Stomach (tissue), 9 donors: ENCODE results near the gene PIP5K1B. TPM values are rescaled to one million over a fixed set of nuclear protein-coding genes. Genes with fewer than 3 reads are reported as not detected.

Experiments
- DNase-seq, 2 donors: peaks; one replicate each; pipeline versions ENCODE4 v3.0.0 to v3.0.0-alpha.2; 2013 to 2019
- H3K27ac ChIP-seq, 5 donors: fragments of 200-600 bp in 4 of 5; sonication (generic) in 4 of 5; one replicate each; pipeline ENCODE4 v1.5.1; 2013 to 2019; ENCODE audit warnings: mild to moderate bottlenecking in 1 of 5, moderate library complexity in 1 of 5
- H3K27me3 ChIP-seq, 3 donors: fragments of 200-600 bp; sonication (generic); one replicate each; pipeline ENCODE4 v1.5.1; 2017 to 2019; ENCODE audit warnings: mixed run types in 1 of 3
- H3K36me3 ChIP-seq, 4 donors: fragments of 200-600 bp; sonication (generic); 1 replicate in 3 of 4; 2 replicates in 1 of 4; pipeline ENCODE4 v1.5.1; 2016 to 2019
- H3K4me1 ChIP-seq, 4 donors: fragments of 200-600 bp; sonication (generic); one replicate each; pipeline ENCODE4 v1.5.1; 2016 to 2019
- H3K4me3 ChIP-seq, 4 donors: fragments of 200-600 bp; sonication (generic) in 3 of 4; one replicate each; pipeline ENCODE4 v1.5.1; 2016 to 2019; ENCODE audit warnings: mild to moderate bottlenecking in 1 of 4
- H3K9me3 ChIP-seq, 4 donors: fragments of 200-600 bp; sonication (generic); one replicate each; pipeline ENCODE4 v1.5.1; 2016 to 2019
- EP300 ChIP-seq: sonication (generic); formaldehyde crosslinking; IDR thresholded peaks from one replicate; pipeline ENCODE4 v1.6.1; 2017; ENCODE audit warnings: antibody characterized with exemption
- POLR2A ChIP-seq, 4 donors: fragments of 450-650 bp; IDR thresholded peaks; one replicate each; pipeline ENCODE4 v1.6.1; 2016; ENCODE audit warnings: antibody characterized with exemption in 4 of 4, control low read depth in 2 of 4, mild to moderate bottlenecking in 1 of 4, moderate library complexity in 1 of 4
- POLR2AphosphoS5 ChIP-seq, 3 donors: sonication (generic); formaldehyde crosslinking; IDR thresholded peaks; one replicate each; pipeline ENCODE4 v1.6.1; 2016; ENCODE audit warnings: antibody characterized with exemption in 3 of 3
- WGBS, 5 donors: extraction: QIAGEN DNeasy Blood & Tissue Kit in 3 of 5; methylation state at CpG; one replicate each; pipeline versions ENCODE4 v1.1.5 to v1.1.7; 2013 to 2018; 5-methylcytosine and 5-hydroxymethylcytosine counted together
- intact Hi-C: fragments of 100-400 bp; cut with DNase I; formaldehyde crosslinking; loops from one replicate; pipeline ENCODE4 v1.15.1; 2023; ENCODE audit warnings: low total_unique reads
- polyA plus RNA-seq, 3 donors: library from polyadenylated mRNA; stranded (reverse); fragments of 200-250 nt; gene quantifications; one replicate each; pipeline ENCODE4 v1.2.3, GENCODE V29; 2013
- total RNA-seq, 5 donors: library from RNA; depleted of rRNA; stranded (reverse); fragments of >200 nt; gene quantifications; one replicate each; pipeline versions ENCODE4 v1.1.0 to v1.2.3, GENCODE V29; 2014 to 2016
- TF ChIP-seq, protein P1 (sequence below), 7 experiments: fragments of 450-650 bp in 4 of 7; fragments of 200-600 bp in 3 of 7; sonication (generic) in 3 of 7; IDR thresholded peaks; one replicate each; pipeline ENCODE4 v1.5.1; 2016 to 2019; ENCODE audit warnings: antibody characterized with exemption in 7 of 7, control low read depth in 2 of 7, mild to moderate bottlenecking in 1 of 7
- donor health status: healthy with polysubstance abuse.
- donor health status: Bipolar disorder and iron deficiency.
- donor health status: healthy.

PIP5K1B gene
- total and polyA plus RNA-seq, 8 donors = 2.3 to 33.8 (median 16.6) TPM

DNA sequence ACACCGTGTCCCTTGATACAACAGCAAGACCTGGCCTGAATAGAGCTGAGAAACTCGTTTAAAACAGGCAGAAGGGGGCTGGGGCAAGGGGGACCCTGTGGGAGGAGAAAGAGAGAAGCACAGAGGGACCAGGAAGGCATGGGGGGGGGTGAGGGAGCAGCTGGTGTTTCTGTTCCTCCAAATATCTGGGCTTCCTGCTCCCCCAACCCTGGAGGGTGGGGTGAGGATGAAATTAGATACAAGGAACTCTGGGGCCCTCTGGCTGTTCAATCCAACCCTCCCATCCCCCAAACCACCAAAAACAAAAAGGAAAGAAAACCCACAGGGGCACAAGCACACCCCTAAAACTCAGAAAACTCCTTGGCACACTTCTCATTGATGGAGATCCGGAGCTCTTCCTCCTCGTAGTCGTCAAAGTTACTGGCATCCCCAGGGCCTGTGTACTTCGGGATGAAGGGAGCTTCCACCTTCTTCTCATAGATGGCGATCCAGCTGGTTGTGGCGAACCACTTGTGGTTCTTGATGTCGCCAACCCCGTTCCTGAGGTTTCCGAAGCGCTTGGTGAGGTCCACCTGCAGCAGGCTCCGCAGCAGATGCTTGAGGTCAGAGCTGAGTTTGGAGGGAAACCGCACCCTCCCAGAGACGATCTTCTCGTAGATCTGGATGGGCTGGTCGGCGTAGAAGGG, 307.8 kb downstream of the PIP5K1B start:
- TF ChIP-seq POLR2AphosphoS5 (IDR thresholded peaks at IDR 0.05) = no peak
- TF ChIP-seq, protein P1, sequence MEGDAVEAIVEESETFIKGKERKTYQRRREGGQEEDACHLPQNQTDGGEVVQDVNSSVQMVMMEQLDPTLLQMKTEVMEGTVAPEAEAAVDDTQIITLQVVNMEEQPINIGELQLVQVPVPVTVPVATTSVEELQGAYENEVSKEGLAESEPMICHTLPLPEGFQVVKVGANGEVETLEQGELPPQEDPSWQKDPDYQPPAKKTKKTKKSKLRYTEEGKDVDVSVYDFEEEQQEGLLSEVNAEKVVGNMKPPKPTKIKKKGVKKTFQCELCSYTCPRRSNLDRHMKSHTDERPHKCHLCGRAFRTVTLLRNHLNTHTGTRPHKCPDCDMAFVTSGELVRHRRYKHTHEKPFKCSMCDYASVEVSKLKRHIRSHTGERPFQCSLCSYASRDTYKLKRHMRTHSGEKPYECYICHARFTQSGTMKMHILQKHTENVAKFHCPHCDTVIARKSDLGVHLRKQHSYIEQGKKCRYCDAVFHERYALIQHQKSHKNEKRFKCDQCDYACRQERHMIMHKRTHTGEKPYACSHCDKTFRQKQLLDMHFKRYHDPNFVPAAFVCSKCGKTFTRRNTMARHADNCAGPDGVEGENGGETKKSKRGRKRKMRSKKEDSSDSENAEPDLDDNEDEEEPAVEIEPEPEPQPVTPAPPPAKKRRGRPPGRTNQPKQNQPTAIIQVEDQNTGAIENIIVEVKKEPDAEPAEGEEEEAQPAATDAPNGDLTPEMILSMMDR (IDR thresholded peaks at IDR 0.05) = no peak
- no peak for TF ChIP-seq EP300
- TF ChIP-seq POLR2A (IDR thresholded peaks at IDR 0.05) = no peak
- DNase-seq = no peak
- Histone ChIP-seq H3K4me1 (peaks cover 0 to 7% (median 0%) of the 10 kb centered on the region in 4 donors), H3K4me3 (no peak overlapping the region), H3K36me3 (peaks cover 0 to 5% (median 0%) of the 10 kb centered on the region in 4 donors), H3K9me3 (no peaks in the 10 kb centered on the region), H3K27me3 (no peaks in the 10 kb centered on the region), H3K27ac (no peak overlapping the region)
- WGBS, 5 donors = 74 to 83% (median 82%) methylated on average over 18 of the region's 18 CpGs
- intact Hi-C loops = no loop called here

DNA sequence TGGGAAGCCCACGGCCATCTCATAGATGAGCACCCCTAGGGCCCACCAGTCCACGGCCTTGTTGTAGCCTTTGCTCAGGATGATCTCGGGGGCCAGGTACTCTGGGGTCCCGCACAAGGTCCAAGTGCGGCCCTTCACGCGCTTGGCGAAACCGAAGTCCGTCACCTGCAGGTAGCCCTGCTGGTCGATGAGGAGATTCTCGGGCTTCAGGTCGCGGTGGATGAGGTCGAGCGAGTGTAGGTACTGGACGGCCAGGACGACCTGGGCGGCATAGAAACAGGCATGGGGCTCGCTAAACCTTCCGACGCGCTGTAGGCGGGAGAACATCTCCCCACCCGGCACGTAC, 308.3 kb downstream of the PIP5K1B start:
- H3K4me1 ChIP-seq = peaks cover 0 to 7% (median 0%) of the 10 kb centered on the region in 4 donors
- H3K4me3 ChIP-seq = no peak overlapping the region
- H3K36me3 ChIP-seq = peaks cover 0 to 3% (median 0%) of the 10 kb centered on the region in 4 donors
- H3K27ac ChIP-seq = no peak overlapping the region
- intact Hi-C loops = no loop called here
- 93 to 98% (median 97%) methylated on average over 26 of the region's 26 CpGs for WGBS, 5 donors
- TF ChIP-seq POLR2A (IDR thresholded peaks at IDR 0.05) = no peak
- TF ChIP-seq, protein P1 (IDR thresholded peaks at IDR 0.05) = no peak
- TF ChIP-seq POLR2AphosphoS5 (IDR thresholded peaks at IDR 0.05) = no peak
- H3K27me3 ChIP-seq = no peaks in the 10 kb centered on the region
- no peaks in the 10 kb centered on the region for H3K9me3 ChIP-seq
- DNase-seq = no peak

GRCh38 chr9:69014013-69014412, 309.0 kb downstream of the PIP5K1B start, which contains the start of gene PRKACG:
TSS of gene PRKACG (minus strand) at chr9:69014113. CDS start at chr9:69014092, 21 bp downstream.
- H3K27ac ChIP-seq = no peak within 1 kb of the TSS
- H3K4me1 ChIP-seq = peaks cover 0 to 7% (median 0%) of the 10 kb centered on the region in 4 donors
- no peak for DNase-seq
- no peaks in the 10 kb centered on the region for H3K36me3 ChIP-seq
- intact Hi-C loops = no loop called here
- TF ChIP-seq, protein P1 (IDR thresholded peaks at IDR 0.05) = no peak
- no peak for TF ChIP-seq EP300
- TF ChIP-seq POLR2AphosphoS5 (IDR thresholded peaks at IDR 0.05) = no peak
- TF ChIP-seq POLR2A (IDR thresholded peaks at IDR 0.05) = no peak
- H3K4me3 ChIP-seq = no peak within 1 kb of the TSS
- H3K27me3 ChIP-seq = no peaks in the 10 kb centered on the region
- WGBS, 5 donors = 96 to 98% (median 97%) methylated on average over 16 to 29 of the region's 29 CpGs
- no peaks in the 10 kb centered on the region for H3K9me3 ChIP-seq

- intact Hi-C loops = no loop called here
- Histone ChIP-seq H3K36me3 (no peaks in the 10 kb centered on the region), H3K9me3 (no peaks in the 10 kb centered on the region), H3K27me3 (no peaks in the 10 kb centered on the region), H3K4me1 (peaks cover 0 to 7% (median 0%) of the 10 kb centered on the region in 4 donors), H3K27ac (no peak overlapping the region), H3K4me3 (no peak overlapping the region)
- 60 to 73% (median 67%) methylated on average over 5 of the region's 5 CpGs for WGBS, 5 donors
- no peak for DNase-seq
- TF ChIP-seq EP300 = no peak
Measured at GRCh38 chr9:69016191-69017096, 311.4 kb downstream of the PIP5K1B start.
